ENCODE measurements around the gene FIGLA.

FIGLA gene

GRCh38 chr2:70732766-70733645 is 57.4 kb downstream of the FIGLA start:
- no peak for TF ChIP-seq CTCF (IDR thresholded peaks at IDR 0.05; ENCODE audit: borderline replicate concordance, control extremely low read depth, extremely low read depth, insufficient read depth, missing control alignments)

GRCh38 chr2:70730730-70731129 is 59.7 kb downstream of the FIGLA start:
- in situ Hi-C loops (cut with MboI; ENCODE audit: low sequenced_read_pairs, unreplicated experiment), result no loop called here
- no peak for TF ChIP-seq CTCF (IDR thresholded peaks at IDR 0.05; ENCODE audit: borderline replicate concordance, control extremely low read depth, extremely low read depth, insufficient read depth, missing control alignments)
- no peak for DNase-seq (ENCODE audit: low spot score)

More at GRCh38 chr2:70732766-70733645, 57.4 kb downstream of the FIGLA start:
- in situ Hi-C loops (cut with MboI; ENCODE audit: low sequenced_read_pairs, unreplicated experiment), result no loop called here
- DNase-seq (ENCODE audit: low spot score), result no peak

GRCh38 chr2:70729647-70730046 is 60.8 kb downstream of the FIGLA start:
- in situ Hi-C loops (cut with MboI; ENCODE audit: low sequenced_read_pairs, unreplicated experiment), result no loop called here
- no peak for TF ChIP-seq CTCF (IDR thresholded peaks at IDR 0.05; ENCODE audit: borderline replicate concordance, control extremely low read depth, extremely low read depth, insufficient read depth, missing control alignments)
- DNase-seq (ENCODE audit: low spot score), result no peak

- in situ Hi-C loops (cut with MboI; ENCODE audit: low sequenced_read_pairs, unreplicated experiment), result no loop called here
- no peak for DNase-seq (ENCODE audit: low spot score)
- TF ChIP-seq CTCF (IDR thresholded peaks at IDR 0.05; ENCODE audit: borderline replicate concordance, control extremely low read depth, extremely low read depth, insufficient read depth, missing control alignments), result no peak
These were observed 62.3 kb downstream of the FIGLA start for GRCh38 chr2:70728128-70728527.

Measured in GM13976 (cell line).